HepG2 (cell line): ENCODE measurements around the gene ZMYND8. TPM values are rescaled to one million over a fixed set of nuclear protein-coding genes. Genes with fewer than 3 reads are reported as not detected.

Experiments
- ARID5B ChIP-seq: IDR thresholded peaks from 2 replicates; pipeline ENCODE4 v1.4.0; 2020; ENCODE audit warnings: mild to moderate bottlenecking, missing genetic modification reagents
- BHLHE40 ChIP-seq: IDR thresholded peaks from 2 replicates; pipeline ENCODE4 v1.6.1; 2011; ENCODE audit warnings: low read length, improper control_type of control experiment
- CC2D1A ChIP-seq: sonication (generic); formaldehyde crosslinking; IDR thresholded peaks from 2 replicates; pipeline ENCODE4 v1.8.1; 2023; ENCODE audit warnings: mild to moderate bottlenecking, missing genetic modification reagents
- EP300 ChIP-seq, 3 experiments: sonication (generic) in 1 of 3; formaldehyde crosslinking in 1 of 3; IDR thresholded peaks; 2 replicates each; pipeline versions ENCODE4 v1.5.1 to v1.6.1; 2011 to 2020; ENCODE audit warnings: low read depth in 2 of 3, low read length in 2 of 3, borderline replicate concordance in 1 of 3, improper control_type of control experiment in 1 of 3, mild to moderate bottlenecking in 1 of 3, missing genetic modification reagents in 1 of 3, moderate library complexity in 1 of 3
- FOXK1 ChIP-seq: sonication (generic); formaldehyde crosslinking; IDR thresholded peaks from 2 replicates; pipeline ENCODE4 v1.4.0; 2020; ENCODE audit warnings: low read depth, missing genetic modification reagents, borderline replicate concordance
- HOXA3 ChIP-seq: sonication (generic); formaldehyde crosslinking; IDR thresholded peaks from 2 replicates; pipeline ENCODE4 v1.5.0; 2020; ENCODE audit warnings: missing genetic modification reagents
- KDM3A ChIP-seq: IDR thresholded peaks from 2 replicates; pipeline ENCODE4 v1.6.1; 2018; ENCODE audit warnings: low read depth, missing compliant biosample characterization
- NFAT5 ChIP-seq: sonication (generic); formaldehyde crosslinking; IDR thresholded peaks from 2 replicates; pipeline ENCODE4 v1.4.0; 2020; ENCODE audit warnings: missing genetic modification reagents
- NKX3-1 ChIP-seq: sonication (generic); formaldehyde crosslinking; IDR thresholded peaks from 2 replicates; pipeline ENCODE4 v1.5.0; 2020; ENCODE audit warnings: missing genetic modification reagents
- PBX3 ChIP-seq: sonication (generic); formaldehyde crosslinking; IDR thresholded peaks from 2 replicates; pipeline ENCODE4 v1.8.1; 2023; ENCODE audit warnings: missing genetic modification reagents, inconsistent platforms, borderline replicate concordance
- POLR2AphosphoS5 ChIP-seq: IDR thresholded peaks from 2 replicates; pipeline ENCODE4 v1.6.1; 2012; ENCODE audit warnings: low read depth, low read length
- SKIL ChIP-seq: sonication (generic); formaldehyde crosslinking; IDR thresholded peaks from 2 replicates; pipeline ENCODE4 v1.8.0; 2022; ENCODE audit warnings: missing genetic modification reagents, mild to moderate bottlenecking, moderate library complexity, borderline replicate concordance
- SRSF9 ChIP-seq: fragments of 200-400 bp; formaldehyde crosslinking; IDR thresholded peaks from 2 replicates; pipeline ENCODE4 v1.6.1; 2018; ENCODE audit warnings: borderline replicate concordance, mild to moderate bottlenecking, low read depth, low read length; ENCODE audit not compliant: insufficient read depth, poor library complexity, severe bottlenecking
- ZNF20 ChIP-seq: sonication (generic); formaldehyde crosslinking; IDR thresholded peaks from 2 replicates; pipeline ENCODE4 v1.4.0; 2020; ENCODE audit warnings: mild to moderate bottlenecking, moderate library complexity, missing genetic modification reagents
- ZNF205 ChIP-seq: IDR thresholded peaks from 2 replicates; pipeline ENCODE4 v1.6.1; 2018; ENCODE audit warnings: missing biosample characterization, missing genetic modification reagents
- polyA plus RNA-seq, 8 experiments: library from polyadenylated mRNA; depleted of rRNA in 3 of 8; stranded (reverse) in 7 of 8; unstranded in 1 of 8; fragments of >200 nt; fragmentation: Illumina TruSeq in 4 of 8; extraction: Trizol in 4 of 8; gene quantifications; 2 replicates each; pipeline versions ENCODE4 v1.2.1 to v1.2.3, GENCODE V29; 2011 to 2016; ENCODE audit warnings: low read depth in 4 of 8, missing spikeins in 1 of 8, mixed read lengths in 1 of 8; ENCODE audit not compliant: insufficient read depth in 1 of 8
- total RNA-seq, 5 experiments: library from RNA; depleted of rRNA; stranded (reverse); fragments of >200 nt; fragmentation: Illumina TruSeq; extraction: Trizol; gene quantifications; 2 replicates each; pipeline ENCODE4 v1.2.3, GENCODE V29; 2016; ENCODE audit warnings: low read depth in 1 of 5

The ZMYND8 gene
- total and polyA plus RNA-seq, 2 of the 13 experiments (the other 11 are each of a cell fraction or from before 2014, with no cell fraction given), result 53.9 to 84.7 TPM

GRCh38 chr20:47357296-47358038 is 968 bp upstream of the ZMYND8 start (continued):
- TF ChIP-seq SKIL (CRISPR knock-in tag), result peak; percentile 95
- peak; percentile 99 for TF ChIP-seq KDM3A (CRISPR knock-in tag)
- TF ChIP-seq CC2D1A (CRISPR knock-in tag), result peak; percentile 68; the same call in 1 of the 2 replicates
- TF ChIP-seq POLR2AphosphoS5, result peak; percentile 82
- no peak for TF ChIP-seq SRSF9
- peak in 1 of 2 experiments; percentile 96; a peak in 3 of 4 replicates for TF ChIP-seq EP300 (IDR thresholded peaks at IDR 0.05; ENCODE audit: low read depth in 2 of 2, low read length in 2 of 2)
- TF ChIP-seq EP300 (CRISPR knock-in tag; IDR thresholded peaks at IDR 0.05; ENCODE audit: borderline replicate concordance), result peak; percentile 86
- peak; percentile 96 for TF ChIP-seq PBX3 (CRISPR knock-in tag)
- peak; percentile 94 for TF ChIP-seq FOXK1 (CRISPR knock-in tag)
- TF ChIP-seq NFAT5 (CRISPR knock-in tag), result peak; percentile 100
- TF ChIP-seq ARID5B (CRISPR knock-in tag), result peak; percentile 95
- peak; percentile 97 for TF ChIP-seq NKX3-1 (CRISPR knock-in tag)
- TF ChIP-seq BHLHE40, result no peak; the same call in none of the 2 replicates
- peak; percentile 98 for TF ChIP-seq HOXA3 (CRISPR knock-in tag)
- TF ChIP-seq ZNF20 (CRISPR knock-in tag), result 0 out of 2 replicates have a peak, but pooled peaks have one; percentile 15
- peak; percentile 98 for TF ChIP-seq ZNF205
